Osteocyte (in vitro differentiated cells): ENCODE data around the gene NHS. TPM values are rescaled to one million over a fixed set of nuclear protein-coding genes. Genes with fewer than 3 reads are reported as not detected.

Experiments
- DNase-seq: peaks from one replicate; pipeline ENCODE4 v3.0.0; 2021; ENCODE audit warnings: mixed read lengths; ENCODE audit not compliant: unreplicated experiment; ENCODE audit errors: extremely low spot score
- H3K27ac Mint-ChIP-seq: one replicate; pipeline ENCODE4 v1.8.0; 2021; ENCODE audit warnings: mild to moderate bottlenecking, mixed read lengths; ENCODE audit not compliant: unreplicated experiment
- H3K27me3 Mint-ChIP-seq: one replicate; pipeline ENCODE4 v1.8.0; 2021; ENCODE audit warnings: mixed read lengths; ENCODE audit not compliant: unreplicated experiment
- H3K36me3 Mint-ChIP-seq: one replicate; pipeline ENCODE4 v1.8.0; 2021; ENCODE audit warnings: mixed read lengths; ENCODE audit not compliant: unreplicated experiment
- H3K4me1 Mint-ChIP-seq: one replicate; pipeline ENCODE4 v1.8.0; 2021; ENCODE audit warnings: mixed read lengths; ENCODE audit not compliant: unreplicated experiment
- H3K4me3 Mint-ChIP-seq: one replicate; pipeline ENCODE4 v1.8.0; 2021; ENCODE audit warnings: mild to moderate bottlenecking, moderate library complexity, mixed read lengths; ENCODE audit not compliant: unreplicated experiment
- H3K9me3 Mint-ChIP-seq: one replicate; pipeline ENCODE4 v1.8.0; 2021; ENCODE audit warnings: mixed read lengths; ENCODE audit not compliant: unreplicated experiment
- CTCF ChIP-seq: fragments of 200-600 bp; sonication (generic); IDR thresholded peaks from 2 replicates; pipeline ENCODE4 v1.5.0; 2021; ENCODE audit warnings: antibody characterized with exemption, mild to moderate bottlenecking, moderate library complexity
- total RNA-seq: library from RNA; stranded (reverse); gene quantifications from 2 replicates; pipeline ENCODE4 v1.2.1, GENCODE V29; 2021

Gene NHS
- total RNA-seq, 1 donor from 2014 or later, result 4.3 TPM

- Mint-ChIP-seq H3K27me3 (no peaks in the 10 kb centered on the region), H3K36me3 (no peaks in the 10 kb centered on the region), H3K4me3 (no peak overlapping the region), H3K4me1 (no peaks in the 10 kb centered on the region), H3K27ac (no peak overlapping the region), H3K9me3 (no peaks in the 10 kb centered on the region)
- no peak for DNase-seq
- no peak for TF ChIP-seq CTCF
Measured at GRCh38 chrX:17462881-17463280, 87.9 kb downstream of the NHS start.

- H3K9me3 Mint-ChIP-seq, result no peaks in the 10 kb centered on the region
- no peak for DNase-seq
- H3K36me3 Mint-ChIP-seq, result no peaks in the 10 kb centered on the region
- H3K27me3 Mint-ChIP-seq, result no peaks in the 10 kb centered on the region
- H3K4me3 Mint-ChIP-seq, result no peak overlapping the region
- no peak overlapping the region for H3K27ac Mint-ChIP-seq
- TF ChIP-seq CTCF, result no peak
- no peaks in the 10 kb centered on the region for H3K4me1 Mint-ChIP-seq
Measured at GRCh38 chrX:17464194-17464593, 89.2 kb downstream of the NHS start.

DNA sequence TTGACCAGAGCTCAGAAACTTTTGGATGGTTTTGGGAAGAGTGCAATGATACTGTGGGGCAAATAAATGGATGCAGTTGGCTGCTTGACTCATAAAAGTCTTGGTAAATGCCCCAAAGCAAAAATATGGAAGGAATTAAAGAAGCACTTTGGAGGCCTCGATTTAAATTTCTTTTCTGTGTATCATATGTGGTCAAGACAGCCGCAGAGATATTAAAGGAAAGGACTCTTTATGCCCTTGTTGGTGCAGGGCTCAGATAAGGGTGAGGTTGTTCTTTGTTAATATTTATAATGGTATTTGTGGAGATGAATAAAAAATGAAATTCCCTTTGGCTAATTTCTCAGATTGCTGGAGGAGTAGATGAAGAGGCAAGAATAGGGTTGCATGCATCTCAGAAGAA, 90.2 kb downstream of the NHS start:
- Mint-ChIP-seq H3K36me3 (no peaks in the 10 kb centered on the region), H3K27me3 (no peaks in the 10 kb centered on the region)
- TF ChIP-seq CTCF, result no peak

GRCh38 chrX:17465802-17466201, 90.8 kb downstream of the NHS start:
- Mint-ChIP-seq H3K27ac (no peak overlapping the region), H3K4me3 (no peak overlapping the region), H3K4me1 (no peaks in the 10 kb centered on the region), H3K36me3 (no peaks in the 10 kb centered on the region), H3K27me3 (no peaks in the 10 kb centered on the region), H3K9me3 (no peaks in the 10 kb centered on the region)
- DNase-seq, result no peak
- TF ChIP-seq CTCF, result no peak

More for the DNA sequence above, 90.2 kb downstream of the NHS start:
- DNase-seq, result no peak
- Mint-ChIP-seq H3K4me1 (no peaks in the 10 kb centered on the region), H3K27ac (no peak overlapping the region), H3K4me3 (no peak overlapping the region), H3K9me3 (no peaks in the 10 kb centered on the region)

- Mint-ChIP-seq H3K27me3 (no peaks in the 10 kb centered on the region), H3K36me3 (no peaks in the 10 kb centered on the region), H3K27ac (no peak overlapping the region), H3K4me3 (no peak overlapping the region), H3K9me3 (no peaks in the 10 kb centered on the region), H3K4me1 (no peaks in the 10 kb centered on the region)
- DNase-seq, result no peak
- TF ChIP-seq CTCF, result no peak
Measured at GRCh38 chrX:17470136-17470535, 95.1 kb downstream of the NHS start.
